WI38 (cell line): ENCODE results near the gene FAM120B.

Experiments used
- H3K4me3 ChIP-seq: 2 replicates; pipeline ENCODE4 v1.5.1; 2011; ENCODE audit warnings: low read depth, mild to moderate bottlenecking, control low read depth, low read length
- CTCF ChIP-seq: IDR thresholded peaks from 2 replicates; pipeline ENCODE4 v1.5.1; 2012; ENCODE audit warnings: low read depth, mild to moderate bottlenecking, control low read depth, low read length

FAM120B gene

GRCh38 chr6:170421921-170422320 lies 115.4 kb downstream of the FAM120B start:
- no peak overlapping the region for H3K4me3 ChIP-seq
- TF ChIP-seq CTCF, result no peak

DNA sequence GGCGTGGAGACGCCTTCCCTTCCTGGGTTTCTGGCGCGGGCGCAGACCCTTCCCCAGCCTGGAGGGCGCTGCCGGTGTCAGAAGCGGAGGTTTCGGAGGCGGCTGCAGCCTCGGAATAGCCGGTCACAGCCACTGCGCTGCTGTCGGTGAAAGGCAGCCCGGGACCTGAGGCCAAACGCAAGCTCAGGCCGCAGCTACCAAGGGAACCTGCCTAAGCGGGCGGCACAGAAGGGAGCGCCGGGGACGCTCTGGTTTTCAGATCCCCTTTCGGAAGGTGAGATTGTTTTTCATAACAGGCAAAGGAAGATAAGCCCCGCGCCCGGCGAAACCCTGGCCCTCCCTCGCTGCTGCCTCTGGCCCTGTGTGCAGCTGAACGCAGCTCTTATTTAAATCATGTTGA lies 116.5 kb downstream of the FAM120B start:
- TF ChIP-seq CTCF, result no peak
- no peak overlapping the region for H3K4me3 ChIP-seq

- no peak for TF ChIP-seq CTCF
- no peak overlapping the region for H3K4me3 ChIP-seq
Observed at GRCh38 chr6:170423814-170424603, 117.5 kb downstream of the FAM120B start.

DNA sequence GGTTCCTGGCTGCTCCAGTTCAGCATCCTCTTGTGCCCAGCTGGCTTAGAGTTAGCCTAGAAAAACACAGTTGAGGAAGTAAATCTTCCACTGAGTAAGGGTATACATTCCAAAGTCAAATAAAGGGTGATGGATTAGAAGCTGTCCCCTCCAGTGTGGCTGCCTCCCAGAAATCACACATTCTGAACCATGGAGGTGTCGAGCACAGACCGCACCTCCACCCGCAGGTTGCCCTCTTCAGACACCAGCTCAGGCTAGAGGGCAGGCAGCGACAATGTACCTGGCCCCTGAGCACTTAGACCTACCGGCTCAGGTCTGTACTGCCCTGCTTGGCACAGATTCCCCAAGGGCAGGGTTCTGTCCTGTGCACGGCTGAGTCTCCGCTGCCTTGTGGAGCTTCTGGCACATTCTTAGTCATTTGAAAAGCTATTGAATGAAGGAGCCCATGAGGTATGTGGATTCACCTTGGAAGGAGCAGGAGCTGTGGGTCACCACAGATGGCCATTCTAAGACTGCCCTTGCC lies 118.1 kb downstream of the FAM120B start:
- no peak overlapping the region for H3K4me3 ChIP-seq
- TF ChIP-seq CTCF, result no peak

DNA sequence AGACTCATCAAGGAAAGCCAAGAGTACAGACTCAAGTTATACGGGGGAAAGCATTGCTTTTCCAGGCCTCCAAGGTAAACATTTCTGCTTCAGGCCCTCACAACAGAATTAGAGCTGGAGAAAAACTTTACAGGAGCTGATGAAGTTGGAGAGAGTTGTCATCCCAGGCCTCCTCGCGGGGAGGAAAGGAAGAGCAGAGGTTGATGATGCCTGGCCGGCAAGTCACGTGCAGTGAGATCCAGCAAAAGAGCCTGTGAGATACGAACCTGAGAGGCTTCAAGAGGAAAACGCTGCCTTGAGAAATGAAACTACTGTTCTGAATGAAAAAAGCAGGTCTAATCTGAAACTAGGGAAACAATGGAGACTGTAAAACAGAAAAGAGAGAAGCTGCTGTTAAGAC lies 122.9 kb downstream of the FAM120B start:
- no peak overlapping the region for H3K4me3 ChIP-seq
- TF ChIP-seq CTCF, result no peak

DNA sequence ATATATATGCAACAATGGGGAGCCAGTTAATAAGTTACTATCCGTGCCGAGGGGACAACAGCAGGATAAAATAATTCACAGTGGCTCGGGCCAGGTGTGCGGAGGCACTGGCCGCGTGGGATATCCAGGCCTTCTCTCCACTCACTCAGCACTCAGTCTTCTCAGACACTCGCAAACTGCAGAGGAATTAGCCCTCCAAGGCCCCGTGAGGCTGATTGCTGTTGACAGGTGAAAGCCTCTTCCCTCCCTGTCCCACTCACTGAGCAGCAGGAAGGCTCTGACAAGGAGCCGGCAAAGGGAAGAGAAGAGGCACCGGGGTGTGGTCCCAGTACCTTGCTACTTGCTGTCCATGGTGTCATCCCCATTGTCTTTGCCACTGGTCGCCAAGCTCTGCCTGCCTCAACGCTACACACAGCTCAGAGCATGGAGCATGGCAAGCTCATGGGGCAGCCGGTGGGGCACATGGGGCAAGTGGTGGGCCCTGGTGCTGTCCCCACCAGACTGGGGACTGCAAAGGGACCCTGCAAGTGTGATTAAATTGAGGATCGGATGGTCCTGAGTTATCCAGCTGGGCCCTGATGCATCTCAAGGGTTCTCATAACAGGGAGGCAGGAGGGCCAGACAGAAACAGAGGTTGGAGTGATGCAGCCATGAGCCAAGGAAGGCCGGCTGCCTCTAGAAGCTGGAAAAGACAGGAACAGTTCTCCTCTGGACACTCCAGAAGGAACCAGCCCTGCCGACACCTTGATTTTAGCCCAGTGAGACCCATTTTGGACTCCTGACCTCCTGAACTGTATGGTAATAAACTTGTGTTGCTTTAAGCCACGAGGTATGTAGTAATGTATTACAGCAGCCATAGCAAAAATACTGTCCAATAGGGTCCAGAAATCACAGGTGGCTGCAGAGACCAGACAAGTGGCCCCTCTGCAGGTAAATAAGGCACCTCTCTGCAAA lies 126.9 kb downstream of the FAM120B start:
- no peak for TF ChIP-seq CTCF
- H3K4me3 ChIP-seq, result no peak overlapping the region
